Rectal smooth muscle tissue (tissue), 1 donor: Measurements from ENCODE around the gene MALSU1.

Experiments
- H3K27ac ChIP-seq: one replicate; pipeline ENCODE4 v1.7.0; 2013; ENCODE audit warnings: low read depth, low read length, inconsistent platforms
- H3K27me3 ChIP-seq: one replicate; pipeline ENCODE4 v1.7.0; 2013; ENCODE audit warnings: low read length; ENCODE audit not compliant: control insufficient read depth, insufficient read depth
- H3K36me3 ChIP-seq: one replicate; pipeline ENCODE4 v1.7.0; 2013; ENCODE audit warnings: low read length; ENCODE audit not compliant: control insufficient read depth, insufficient read depth
- H3K4me1 ChIP-seq: one replicate; pipeline ENCODE4 v1.7.0; 2013; ENCODE audit warnings: low read length; ENCODE audit not compliant: control insufficient read depth, insufficient read depth
- H3K4me3 ChIP-seq: one replicate; pipeline ENCODE4 v1.7.0; 2013; ENCODE audit warnings: low read length
- H3K9ac ChIP-seq: one replicate; pipeline ENCODE4 v1.7.0; 2013; ENCODE audit warnings: low read length

Gene MALSU1

GRCh38 chr7:23343806-23344475 is 44.8 kb downstream of the MALSU1 start:
- Histone ChIP-seq H3K4me1 (no peaks in the 10 kb centered on the region), H3K27ac (no peak overlapping the region), H3K4me3 (no peak overlapping the region), H3K9ac (no peak overlapping the region), H3K27me3 (no peaks in the 10 kb centered on the region), H3K36me3 (no peaks in the 10 kb centered on the region)

GRCh38 chr7:23345601-23346000 is 46.5 kb downstream of the MALSU1 start:
- Histone ChIP-seq H3K27ac (no peak overlapping the region), H3K4me1 (no peaks in the 10 kb centered on the region), H3K27me3 (no peaks in the 10 kb centered on the region), H3K36me3 (no peaks in the 10 kb centered on the region), H3K9ac (no peak overlapping the region), H3K4me3 (no peak overlapping the region)

GRCh38 chr7:23346316-23346715 is 47.2 kb downstream of the MALSU1 start:
- no peaks in the 10 kb centered on the region for H3K36me3 ChIP-seq
- no peak overlapping the region for H3K9ac ChIP-seq
- H3K4me1 ChIP-seq, result no peaks in the 10 kb centered on the region
- H3K27me3 ChIP-seq, result no peaks in the 10 kb centered on the region
- H3K4me3 ChIP-seq, result no peak overlapping the region
- H3K27ac ChIP-seq, result no peak overlapping the region

- H3K9ac ChIP-seq, result no peak overlapping the region
- H3K4me1 ChIP-seq, result no peaks in the 10 kb centered on the region
- no peak overlapping the region for H3K4me3 ChIP-seq
- no peaks in the 10 kb centered on the region for H3K27me3 ChIP-seq
- no peaks in the 10 kb centered on the region for H3K36me3 ChIP-seq
- no peak overlapping the region for H3K27ac ChIP-seq
Observed at GRCh38 chr7:23347033-23347681, 48.0 kb downstream of the MALSU1 start.

DNA sequence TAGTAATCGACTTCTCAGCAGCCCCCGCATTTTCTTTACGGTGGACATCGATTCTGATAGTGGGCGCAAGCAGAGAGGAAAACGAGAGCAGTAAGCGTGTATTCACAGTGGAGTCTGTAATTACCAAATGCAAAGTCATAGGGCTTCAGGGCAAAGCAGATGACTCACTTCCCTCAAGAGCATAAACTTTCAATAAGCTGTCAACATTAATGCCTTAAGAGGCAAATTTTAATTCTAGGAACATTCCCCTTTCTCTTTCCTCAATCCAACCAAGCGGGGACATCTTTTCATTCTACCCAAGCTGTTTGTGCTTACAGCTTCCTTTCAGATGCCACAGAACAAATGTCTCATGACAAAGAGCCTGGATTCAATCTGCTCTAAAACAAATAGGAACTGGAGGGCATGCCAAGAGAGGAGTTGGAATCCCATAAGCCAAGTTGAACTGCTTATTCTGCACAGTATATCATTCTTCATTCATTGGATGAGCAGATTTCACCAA is 48.6 kb downstream of the MALSU1 start:
- Histone ChIP-seq H3K27me3 (no peaks in the 10 kb centered on the region), H3K4me1 (no peaks in the 10 kb centered on the region), H3K36me3 (no peaks in the 10 kb centered on the region), H3K4me3 (no peak overlapping the region), H3K27ac (no peak overlapping the region), H3K9ac (no peak overlapping the region)

DNA sequence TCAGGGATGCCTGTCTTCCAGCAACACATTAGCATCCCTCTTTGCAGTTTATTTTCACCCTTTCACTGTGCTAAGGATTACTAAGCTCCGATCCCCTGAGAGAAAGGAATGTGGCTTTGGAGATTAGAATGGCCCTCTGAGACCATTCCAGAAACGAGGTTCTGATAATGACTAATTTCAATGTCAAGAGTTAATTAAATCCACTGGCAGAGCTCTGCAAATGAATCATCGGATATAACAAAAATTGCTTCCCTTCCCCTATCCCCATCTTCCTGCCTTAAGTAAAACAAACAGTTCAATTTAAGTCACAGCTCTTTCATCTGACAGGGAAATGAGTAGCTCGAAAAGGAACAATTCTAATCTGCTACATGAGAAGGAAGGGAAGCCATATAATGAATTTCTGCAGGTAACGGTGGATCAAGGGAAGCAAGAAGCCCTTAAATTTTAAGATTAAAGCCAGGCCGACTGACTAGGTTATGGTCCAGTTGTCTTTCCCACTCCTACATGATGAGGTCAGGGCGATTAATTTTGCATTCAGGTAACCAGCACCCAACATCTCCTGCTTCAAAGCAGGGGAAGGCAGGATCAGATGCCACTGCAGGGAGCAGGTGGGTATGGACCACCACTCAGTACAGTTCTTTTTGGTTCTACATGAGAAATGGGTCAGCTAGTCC is 50.5 kb downstream of the MALSU1 start:
- no peak overlapping the region for H3K4me3 ChIP-seq
- no peak overlapping the region for H3K27ac ChIP-seq
- no peaks in the 10 kb centered on the region for H3K36me3 ChIP-seq
- H3K4me1 ChIP-seq, result no peaks in the 10 kb centered on the region
- no peaks in the 10 kb centered on the region for H3K27me3 ChIP-seq
- no peak overlapping the region for H3K9ac ChIP-seq

GRCh38 chr7:23350466-23350865 is 51.3 kb downstream of the MALSU1 start:
- no peak overlapping the region for H3K9ac ChIP-seq
- H3K4me3 ChIP-seq, result no peak overlapping the region
- H3K27ac ChIP-seq, result no peak overlapping the region
- H3K27me3 ChIP-seq, result no peaks in the 10 kb centered on the region
- no peaks in the 10 kb centered on the region for H3K4me1 ChIP-seq
- no peaks in the 10 kb centered on the region for H3K36me3 ChIP-seq

GRCh38 chr7:23353172-23353571 is 54.0 kb downstream of the MALSU1 start:
- H3K36me3 ChIP-seq, result no peaks in the 10 kb centered on the region
- H3K4me3 ChIP-seq, result no peak overlapping the region
- no peak overlapping the region for H3K27ac ChIP-seq
- no peaks in the 10 kb centered on the region for H3K4me1 ChIP-seq
- no peak overlapping the region for H3K9ac ChIP-seq
- no peaks in the 10 kb centered on the region for H3K27me3 ChIP-seq

GRCh38 chr7:23356168-23356567 is 57.0 kb downstream of the MALSU1 start:
- no peak overlapping the region for H3K4me3 ChIP-seq
- no peaks in the 10 kb centered on the region for H3K27me3 ChIP-seq
- no peak overlapping the region for H3K27ac ChIP-seq
- H3K4me1 ChIP-seq, result no peaks in the 10 kb centered on the region
- H3K36me3 ChIP-seq, result no peaks in the 10 kb centered on the region
- no peak overlapping the region for H3K9ac ChIP-seq

- H3K4me3 ChIP-seq, result no peak overlapping the region
- no peaks in the 10 kb centered on the region for H3K36me3 ChIP-seq
- no peak overlapping the region for H3K27ac ChIP-seq
- H3K27me3 ChIP-seq, result no peaks in the 10 kb centered on the region
- no peak overlapping the region for H3K9ac ChIP-seq
- no peaks in the 10 kb centered on the region for H3K4me1 ChIP-seq
Observed at GRCh38 chr7:23356726-23357125, 57.6 kb downstream of the MALSU1 start.

DNA sequence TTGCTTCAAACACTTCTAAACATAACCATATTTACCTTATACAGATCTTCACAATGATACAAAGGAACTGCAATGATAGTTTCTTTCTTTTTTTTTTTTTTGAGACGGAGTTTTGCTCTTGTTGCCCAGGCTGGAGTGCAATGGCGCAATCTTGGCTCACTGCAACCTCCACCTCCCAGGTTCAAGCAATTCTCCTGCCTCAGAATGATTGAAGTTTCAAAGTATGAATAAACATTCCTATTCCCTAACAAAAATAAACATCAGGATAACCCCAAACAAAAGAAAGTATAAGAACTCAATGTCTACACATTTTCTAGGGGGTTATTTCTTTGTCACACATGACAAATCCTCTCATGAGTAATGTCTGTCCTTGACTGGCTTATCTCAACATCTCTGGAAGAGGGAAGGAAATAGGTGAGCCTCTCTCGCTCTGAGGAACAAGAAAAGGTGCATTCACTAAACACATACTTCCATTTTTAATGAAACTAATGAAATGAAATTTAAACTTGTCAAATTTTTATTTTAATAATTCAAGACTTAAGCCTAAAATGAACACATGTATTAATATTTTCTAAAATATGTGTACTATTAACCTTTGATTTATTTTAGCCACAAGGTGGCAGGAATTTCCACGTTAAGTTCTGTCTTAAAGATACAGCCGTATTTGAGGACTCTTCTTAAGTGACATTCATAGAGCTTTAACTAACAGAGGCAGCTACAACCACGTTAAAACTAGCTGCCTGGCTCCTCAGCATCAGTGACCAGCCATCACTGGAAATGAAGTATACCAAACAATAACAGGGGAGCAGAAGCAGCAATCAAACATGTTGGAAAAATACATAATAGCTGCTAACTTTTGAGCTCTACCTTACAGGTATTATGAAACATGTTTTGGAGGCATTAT is 58.3 kb downstream of the MALSU1 start:
- Histone ChIP-seq H3K27ac (no peak overlapping the region), H3K4me1 (no peaks in the 10 kb centered on the region)

DNA sequence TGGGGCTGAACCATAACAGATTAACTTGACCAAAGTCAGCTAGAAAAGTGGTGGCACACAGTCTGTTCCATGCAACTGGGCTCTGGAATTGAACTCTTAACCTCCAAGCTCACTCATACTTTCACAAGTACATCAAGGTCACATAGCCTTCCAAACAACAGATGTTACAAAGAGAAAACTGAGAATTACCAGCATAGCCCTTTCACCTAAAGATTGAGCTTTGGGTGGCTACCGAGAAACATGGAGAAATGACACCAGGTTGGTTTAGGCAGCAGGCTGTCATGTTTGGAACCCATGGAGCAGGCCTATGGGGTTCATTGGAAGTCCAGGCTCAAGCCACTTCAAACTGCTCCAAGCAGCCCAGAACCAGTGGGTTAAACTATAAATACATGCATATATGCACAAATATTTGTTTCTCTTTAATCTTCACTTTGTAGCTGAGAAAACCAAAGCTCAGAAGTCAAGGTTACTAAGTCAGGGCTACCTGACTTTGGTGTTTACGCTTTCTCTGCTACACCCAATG is 59.1 kb downstream of the MALSU1 start:
- Histone ChIP-seq H3K4me1 (no peaks in the 10 kb centered on the region), H3K27me3 (no peaks in the 10 kb centered on the region), H3K4me3 (no peak overlapping the region), H3K36me3 (no peaks in the 10 kb centered on the region), H3K9ac (no peak overlapping the region), H3K27ac (no peak overlapping the region)

More for the DNA sequence above, 58.3 kb downstream of the MALSU1 start:
- no peaks in the 10 kb centered on the region for H3K36me3 ChIP-seq
- no peak overlapping the region for H3K4me3 ChIP-seq
- no peaks in the 10 kb centered on the region for H3K27me3 ChIP-seq
- H3K9ac ChIP-seq, result no peak overlapping the region
